HK-2 (cell line): Measurements from ENCODE around the gene SERPINI1.

Experiments
- DNase-seq: peaks from one replicate; pipeline ENCODE4 v3.0.0-alpha.2; 2018; ENCODE audit not compliant: unreplicated experiment

SERPINI1 gene

GRCh38 chr3:167851171-167851570 lies 115.7 kb downstream of the SERPINI1 start:
- DNase-seq: no peak

- DNase-seq: no peak
These were observed 116.2 kb downstream of the SERPINI1 start for GRCh38 chr3:167851749-167852148.

- DNase-seq: no peak
These were observed 116.7 kb downstream of the SERPINI1 start for GRCh38 chr3:167852216-167852615.

- DNase-seq: no peak
These were observed 118.5 kb downstream of the SERPINI1 start for GRCh38 chr3:167854063-167854462.

GRCh38 chr3:167854846-167855245 lies 119.3 kb downstream of the SERPINI1 start:
- DNase-seq: no peak

- DNase-seq: no peak
These were observed 119.8 kb downstream of the SERPINI1 start for GRCh38 chr3:167855306-167855705.

- no peak for DNase-seq
These were observed 123.3 kb downstream of the SERPINI1 start for GRCh38 chr3:167858865-167859264.

GRCh38 chr3:167859610-167860009 lies 124.1 kb downstream of the SERPINI1 start:
- DNase-seq: no peak

GRCh38 chr3:167861649-167862048 lies 126.1 kb downstream of the SERPINI1 start:
- DNase-seq: no peak

GRCh38 chr3:167862104-167862730 lies 126.7 kb downstream of the SERPINI1 start:
- no peak for DNase-seq

GRCh38 chr3:167863811-167864551 lies 128.5 kb downstream of the SERPINI1 start:
- no peak for DNase-seq

- DNase-seq: no peak
These were observed 129.0 kb downstream of the SERPINI1 start for GRCh38 chr3:167864552-167864874.

- DNase-seq: no peak
These were observed 130.8 kb downstream of the SERPINI1 start for GRCh38 chr3:167866331-167866730.

- no peak for DNase-seq
These were observed 132.5 kb downstream of the SERPINI1 start for GRCh38 chr3:167867981-167868380.

- DNase-seq: no peak
These were observed 134.7 kb downstream of the SERPINI1 start for GRCh38 chr3:167870181-167870580.

- no peak for DNase-seq
These were observed 135.2 kb downstream of the SERPINI1 start for GRCh38 chr3:167870759-167871158.

- DNase-seq: no peak
These were observed 136.5 kb downstream of the SERPINI1 start for GRCh38 chr3:167872032-167872431.

GRCh38 chr3:167872941-167873340 lies 137.4 kb downstream of the SERPINI1 start:
- DNase-seq: no peak

- no peak for DNase-seq
These were observed 139.3 kb downstream of the SERPINI1 start for GRCh38 chr3:167874671-167875372.
